H9 (cell line): ENCODE data around the gene MRPL23. TPM values are rescaled to one million over a fixed set of nuclear protein-coding genes. Genes with fewer than 3 reads are reported as not detected.

ENCODE experiments used
- DNase-seq: peaks from one replicate; pipeline ENCODE4 v3.0.0-alpha.2; 2017
- H2AFZ ChIP-seq: one replicate; pipeline ENCODE4 v1.6.1; 2013; ENCODE audit warnings: mild to moderate bottlenecking, low read length, control low read depth, moderate library complexity
- H2AK5ac ChIP-seq: 2 replicates; pipeline ENCODE4 v1.6.1; 2013; ENCODE audit warnings: low read length, control low read depth, mixed read lengths; ENCODE audit not compliant: insufficient read length
- H2BK120ac ChIP-seq: one replicate; pipeline ENCODE4 v1.6.1; 2013; ENCODE audit warnings: low read depth, mild to moderate bottlenecking, low read length, control low read depth, inconsistent platforms; ENCODE audit not compliant: poor library complexity, severe bottlenecking
- H2BK12ac ChIP-seq: 2 replicates; pipeline ENCODE4 v1.6.1; 2013; ENCODE audit warnings: low read length, control low read depth, mixed read lengths, low read depth; ENCODE audit not compliant: insufficient read length
- H2BK15ac ChIP-seq: 2 replicates; pipeline ENCODE4 v1.6.1; 2013; ENCODE audit warnings: low read depth, low read length, control low read depth
- H2BK20ac ChIP-seq: one replicate; pipeline ENCODE4 v1.6.1; 2013; ENCODE audit warnings: low read depth, mild to moderate bottlenecking, low read length, control low read depth, inconsistent platforms; ENCODE audit not compliant: poor library complexity, severe bottlenecking
- H2BK5ac ChIP-seq: 2 replicates; pipeline ENCODE4 v1.6.1; 2013; ENCODE audit warnings: low read length, control low read depth, mixed read lengths; ENCODE audit not compliant: insufficient read length
- H3K14ac ChIP-seq: 2 replicates; pipeline ENCODE4 v1.6.1; 2013; ENCODE audit warnings: low read length, control low read depth; ENCODE audit not compliant: insufficient read depth
- H3K18ac ChIP-seq: 2 replicates; pipeline ENCODE4 v1.6.1; 2013; ENCODE audit warnings: low read depth, mild to moderate bottlenecking, mixed read lengths, low read length, control low read depth; ENCODE audit not compliant: insufficient read length
- H3K23ac ChIP-seq: 2 replicates; pipeline ENCODE4 v1.6.1; 2013; ENCODE audit warnings: low read length, control low read depth, mixed read lengths, low read depth; ENCODE audit not compliant: insufficient read length
- H3K23me2 ChIP-seq: 2 replicates; pipeline ENCODE4 v1.6.1; 2013; ENCODE audit warnings: low read depth, mild to moderate bottlenecking, mixed read lengths, low read length, control low read depth; ENCODE audit not compliant: insufficient read length, poor library complexity, severe bottlenecking
- H3K27ac ChIP-seq: 2 replicates; pipeline ENCODE4 v1.5.1; 2013; ENCODE audit warnings: low read length, control low read depth, mixed read lengths, low read depth; ENCODE audit not compliant: insufficient read length
- H3K27me3 ChIP-seq: 2 replicates; pipeline ENCODE4 v1.6.1; 2013; ENCODE audit warnings: low read length, control low read depth, inconsistent platforms; ENCODE audit not compliant: insufficient read depth
- H3K4ac ChIP-seq: 2 replicates; pipeline ENCODE4 v1.6.1; 2013; ENCODE audit warnings: low read depth, mild to moderate bottlenecking, control low read depth, inconsistent platforms, low read length, moderate library complexity
- H3K4me1 ChIP-seq: 2 replicates; pipeline ENCODE4 v1.6.1; 2013; ENCODE audit warnings: low read length, control low read depth, inconsistent platforms; ENCODE audit not compliant: insufficient read depth
- H3K4me2 ChIP-seq: 2 replicates; pipeline ENCODE4 v1.6.1; 2013; ENCODE audit warnings: low read length, control low read depth, mixed read lengths; ENCODE audit not compliant: insufficient read length, insufficient read depth
- H3K56ac ChIP-seq: 2 replicates; pipeline ENCODE4 v1.6.1; 2013; ENCODE audit warnings: low read depth, mild to moderate bottlenecking, mixed read lengths, low read length, control low read depth; ENCODE audit not compliant: insufficient read length
- H3K79me1 ChIP-seq: 2 replicates; pipeline ENCODE4 v1.6.1; 2013; ENCODE audit warnings: low read depth, mild to moderate bottlenecking, moderate library complexity, low read length, control low read depth, inconsistent platforms; ENCODE audit not compliant: insufficient read depth, poor library complexity, severe bottlenecking
- H3K79me2 ChIP-seq: 2 replicates; pipeline ENCODE4 v1.6.1; 2013; ENCODE audit warnings: low read length, control low read depth, inconsistent platforms; ENCODE audit not compliant: insufficient read depth
- H3K9ac ChIP-seq: 2 replicates; pipeline ENCODE4 v1.6.1; 2013; ENCODE audit warnings: low read length, control low read depth, mixed read lengths; ENCODE audit not compliant: insufficient read length; ENCODE audit errors: extremely low read depth
- H3K9me3 ChIP-seq: one replicate; pipeline ENCODE4 v1.6.1; 2013; ENCODE audit warnings: low read depth, low read length, inconsistent platforms; ENCODE audit not compliant: control insufficient read depth
- H3T11ph ChIP-seq: one replicate; pipeline ENCODE4 v1.6.1; 2013; ENCODE audit warnings: mild to moderate bottlenecking, low read length, control low read depth, inconsistent platforms
- H4K20me1 ChIP-seq: one replicate; pipeline ENCODE4 v1.6.1; 2013; ENCODE audit not compliant: control insufficient read depth, insufficient read length, insufficient read depth
- H4K5ac ChIP-seq: 2 replicates; pipeline ENCODE4 v1.6.1; 2013; ENCODE audit warnings: low read depth, mild to moderate bottlenecking, mixed read lengths, low read length, control low read depth; ENCODE audit not compliant: insufficient read length
- H4K8ac ChIP-seq: replicated peaks from 2 replicates; pipeline ENCODE4 v1.6.1; 2013; ENCODE audit warnings: low read length, control low read depth, mixed read lengths, low read depth; ENCODE audit not compliant: insufficient read length
- H4K91ac ChIP-seq: 2 replicates; pipeline ENCODE4 v1.6.1; 2013; ENCODE audit warnings: low read depth, mild to moderate bottlenecking, moderate library complexity, mixed read lengths, low read length, control low read depth; ENCODE audit not compliant: insufficient read length
- H3K27ac Mint-ChIP-seq, 3 experiments: 2 replicates in 2 of 3; 3 replicates in 1 of 3; pipeline ENCODE4 v1.8.0; 2020 to 2021; ENCODE audit warnings: mixed read lengths in 3 of 3, mild to moderate bottlenecking in 1 of 3, moderate library complexity in 1 of 3
- H3K27me3 Mint-ChIP-seq: 2 replicates; pipeline ENCODE4 v1.8.0; 2021; ENCODE audit warnings: low read depth, mild to moderate bottlenecking, moderate library complexity, mixed read lengths
- H3K36me3 Mint-ChIP-seq, 3 experiments: 2 replicates in 2 of 3; 3 replicates in 1 of 3; pipeline ENCODE4 v1.8.0; 2020 to 2021; ENCODE audit warnings: low read depth in 3 of 3, mixed read lengths in 3 of 3; ENCODE audit not compliant: insufficient read depth in 1 of 3
- H3K4me1 Mint-ChIP-seq, 2 experiments: 2 replicates each; pipeline ENCODE4 v1.8.0; 2020; ENCODE audit warnings: mixed read lengths in 2 of 2
- H3K4me3 Mint-ChIP-seq, 2 experiments: 2 replicates in 1 of 2; 3 replicates in 1 of 2; pipeline ENCODE4 v1.8.0; 2020 to 2021; ENCODE audit warnings: mild to moderate bottlenecking in 2 of 2, mixed read lengths in 2 of 2, moderate library complexity in 1 of 2
- H3K9me3 Mint-ChIP-seq, 2 experiments: 2 replicates in 1 of 2; 3 replicates in 1 of 2; pipeline ENCODE4 v1.8.0; 2020; ENCODE audit warnings: mild to moderate bottlenecking in 2 of 2, mixed read lengths in 2 of 2, moderate library complexity in 1 of 2
- WGBS: extraction: QIAGEN DNeasy Blood & Tissue Kit; methylation state at CpG from one replicate; pipeline ENCODE4 v1.1.7; 2013; ENCODE audit warnings: missing lambda C conversion rate, low lambda C conversion rate, mixed read lengths; ENCODE audit not compliant: insufficient read length; ENCODE audit errors: extremely low coverage; 5-methylcytosine and 5-hydroxymethylcytosine counted together
- total RNA-seq: library from RNA; stranded (reverse); gene quantifications from 2 replicates; pipeline ENCODE4 v1.2.1, GENCODE V29; 2021
- TF ChIP-seq, protein P1 (sequence below): fragments of 200-600 bp; sonication (generic); conservative IDR thresholded peaks from 3 replicates; pipeline ENCODE4 v1.8.0; 2021; ENCODE audit warnings: antibody characterized with exemption, mild to moderate bottlenecking

MRPL23 gene
- total RNA-seq, 1 experiment from 2014 or later: 67.3 TPM

DNA sequence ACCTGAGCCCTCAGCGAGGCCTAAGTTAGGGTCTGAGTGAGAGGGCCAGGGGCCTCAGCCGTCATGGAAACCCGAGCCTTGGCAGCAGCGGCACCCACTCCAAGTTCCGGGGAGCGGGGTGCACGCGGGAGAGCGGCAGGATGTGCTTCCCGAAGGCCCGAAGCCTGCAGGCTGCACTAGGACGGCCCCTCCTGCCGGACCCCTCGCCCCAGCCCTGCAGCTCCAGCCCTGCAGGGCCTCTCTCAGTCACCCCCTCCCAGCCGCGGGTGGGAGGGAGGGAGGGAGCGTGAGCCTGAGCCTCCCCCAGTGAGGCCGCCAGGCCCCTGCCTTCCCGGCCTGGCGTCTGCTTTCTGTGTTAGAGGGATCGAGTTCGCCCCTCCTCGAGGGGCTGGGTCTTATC, 22.6 kb downstream of the MRPL23 start:
- H4K91ac ChIP-seq: no peak overlapping the region
- H3K79me2 ChIP-seq: no peaks in the 10 kb centered on the region
- no peak overlapping the region for H3K14ac ChIP-seq
- no peak overlapping the region for H3K4me2 ChIP-seq
- no peak overlapping the region for H4K5ac ChIP-seq
- no peak overlapping the region for H2AK5ac ChIP-seq
- H3K27ac ChIP-seq: no peak overlapping the region
- H3K4me1 ChIP-seq: no peaks in the 10 kb centered on the region
- no peak overlapping the region for H3K4me3 Mint-ChIP-seq
- no peaks in the 10 kb centered on the region for H3K9me3 Mint-ChIP-seq
- H3K27me3 Mint-ChIP-seq: no peaks in the 10 kb centered on the region
- H3K23me2 ChIP-seq: no peaks in the 10 kb centered on the region
- no peak overlapping the region for H2BK12ac ChIP-seq
- no peak overlapping the region for H3K18ac ChIP-seq
- H3K23ac ChIP-seq: no peak overlapping the region
- no peak for DNase-seq
- H2AFZ ChIP-seq: no peak overlapping the region
- H3K27ac Mint-ChIP-seq: no peak overlapping the region
- H3K9ac ChIP-seq: no peak overlapping the region
- H2BK15ac ChIP-seq: no peak overlapping the region
- H3K79me1 ChIP-seq: no peaks in the 10 kb centered on the region
- H3K56ac ChIP-seq: no peak overlapping the region
- TF ChIP-seq, protein P1, sequence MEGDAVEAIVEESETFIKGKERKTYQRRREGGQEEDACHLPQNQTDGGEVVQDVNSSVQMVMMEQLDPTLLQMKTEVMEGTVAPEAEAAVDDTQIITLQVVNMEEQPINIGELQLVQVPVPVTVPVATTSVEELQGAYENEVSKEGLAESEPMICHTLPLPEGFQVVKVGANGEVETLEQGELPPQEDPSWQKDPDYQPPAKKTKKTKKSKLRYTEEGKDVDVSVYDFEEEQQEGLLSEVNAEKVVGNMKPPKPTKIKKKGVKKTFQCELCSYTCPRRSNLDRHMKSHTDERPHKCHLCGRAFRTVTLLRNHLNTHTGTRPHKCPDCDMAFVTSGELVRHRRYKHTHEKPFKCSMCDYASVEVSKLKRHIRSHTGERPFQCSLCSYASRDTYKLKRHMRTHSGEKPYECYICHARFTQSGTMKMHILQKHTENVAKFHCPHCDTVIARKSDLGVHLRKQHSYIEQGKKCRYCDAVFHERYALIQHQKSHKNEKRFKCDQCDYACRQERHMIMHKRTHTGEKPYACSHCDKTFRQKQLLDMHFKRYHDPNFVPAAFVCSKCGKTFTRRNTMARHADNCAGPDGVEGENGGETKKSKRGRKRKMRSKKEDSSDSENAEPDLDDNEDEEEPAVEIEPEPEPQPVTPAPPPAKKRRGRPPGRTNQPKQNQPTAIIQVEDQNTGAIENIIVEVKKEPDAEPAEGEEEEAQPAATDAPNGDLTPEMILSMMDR: no peak
- no peak overlapping the region for H4K8ac ChIP-seq
- no peaks in the 10 kb centered on the region for H3K27me3 ChIP-seq
- H3K36me3 Mint-ChIP-seq: no peaks in the 10 kb centered on the region
- no peaks in the 10 kb centered on the region for H3K9me3 ChIP-seq
- no peak overlapping the region for H2BK20ac ChIP-seq
- no peak overlapping the region for H3T11ph ChIP-seq
- H2BK5ac ChIP-seq: no peak overlapping the region
- H2BK120ac ChIP-seq: no peak overlapping the region
- H4K20me1 ChIP-seq: no peaks in the 10 kb centered on the region
- H3K4ac ChIP-seq: no peak overlapping the region
- WGBS: no CpG with 5 or more reads among the region's 23 CpGs
- H3K4me1 Mint-ChIP-seq: no peaks in the 10 kb centered on the region
